GM23338 (cell line): ENCODE data around the gene POLG2.

ENCODE experiments used
- TF ChIP-seq, protein P1 (sequence below), 2 experiments: fragments of 200-600 bp in 1 of 2; sonication (generic) in 1 of 2; conservative IDR thresholded peaks; 2 replicates each; pipeline versions ENCODE4 v1.5.1 to v1.6.1; 2016 to 2017; ENCODE audit warnings: antibody characterized with exemption in 2 of 2, low read depth in 2 of 2, mild to moderate bottlenecking in 2 of 2, moderate library complexity in 1 of 2
- TF ChIP-seq, protein P2 (sequence below): IDR thresholded peaks from one replicate; pipeline ENCODE4 v1.6.1; 2018; ENCODE audit warnings: antibody characterized with exemption; ENCODE audit not compliant: unreplicated experiment

DNA sequence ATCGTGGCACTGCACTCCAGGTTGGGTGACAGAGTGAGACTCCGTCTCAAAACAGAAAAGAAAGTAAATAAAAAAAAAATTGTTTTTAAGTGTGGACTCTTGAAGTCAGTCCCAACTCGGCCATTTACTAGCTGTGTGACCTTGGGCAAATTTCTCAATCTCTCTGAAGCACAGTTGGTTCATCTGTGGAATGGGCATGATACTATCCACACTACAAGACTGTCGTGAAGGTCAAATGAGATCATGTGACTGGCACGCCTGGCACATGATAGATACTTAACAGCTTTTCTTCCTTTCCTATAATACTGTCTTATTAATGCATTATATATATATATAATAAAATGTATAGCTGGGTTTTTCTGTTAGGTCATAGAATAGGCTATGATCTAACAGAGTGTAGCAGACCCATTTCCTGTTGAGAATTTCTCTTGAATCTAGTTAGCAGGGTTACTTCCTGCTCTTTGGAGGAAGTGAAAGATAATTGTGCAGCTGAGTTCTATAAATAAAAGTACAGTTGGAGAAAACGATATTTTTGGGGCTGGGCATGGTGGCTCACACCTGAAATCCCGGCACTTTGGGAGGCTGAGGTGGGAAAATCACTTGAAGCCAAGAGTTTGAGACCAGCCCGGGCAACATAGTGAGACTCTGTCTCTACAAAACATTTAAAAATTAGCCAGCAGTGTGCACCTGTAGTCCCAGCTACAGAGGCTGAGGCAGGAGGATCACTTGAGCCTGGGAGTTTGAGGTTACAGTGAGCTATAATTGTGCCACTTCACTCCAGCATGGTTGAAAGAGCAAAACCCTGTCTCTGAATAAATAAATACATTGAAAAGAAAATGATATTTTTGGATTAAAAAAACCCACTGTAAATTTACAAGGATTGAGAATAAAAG is 40.6 kb downstream of the POLG2 start:
- TF ChIP-seq, protein P1, sequence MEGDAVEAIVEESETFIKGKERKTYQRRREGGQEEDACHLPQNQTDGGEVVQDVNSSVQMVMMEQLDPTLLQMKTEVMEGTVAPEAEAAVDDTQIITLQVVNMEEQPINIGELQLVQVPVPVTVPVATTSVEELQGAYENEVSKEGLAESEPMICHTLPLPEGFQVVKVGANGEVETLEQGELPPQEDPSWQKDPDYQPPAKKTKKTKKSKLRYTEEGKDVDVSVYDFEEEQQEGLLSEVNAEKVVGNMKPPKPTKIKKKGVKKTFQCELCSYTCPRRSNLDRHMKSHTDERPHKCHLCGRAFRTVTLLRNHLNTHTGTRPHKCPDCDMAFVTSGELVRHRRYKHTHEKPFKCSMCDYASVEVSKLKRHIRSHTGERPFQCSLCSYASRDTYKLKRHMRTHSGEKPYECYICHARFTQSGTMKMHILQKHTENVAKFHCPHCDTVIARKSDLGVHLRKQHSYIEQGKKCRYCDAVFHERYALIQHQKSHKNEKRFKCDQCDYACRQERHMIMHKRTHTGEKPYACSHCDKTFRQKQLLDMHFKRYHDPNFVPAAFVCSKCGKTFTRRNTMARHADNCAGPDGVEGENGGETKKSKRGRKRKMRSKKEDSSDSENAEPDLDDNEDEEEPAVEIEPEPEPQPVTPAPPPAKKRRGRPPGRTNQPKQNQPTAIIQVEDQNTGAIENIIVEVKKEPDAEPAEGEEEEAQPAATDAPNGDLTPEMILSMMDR (conservative IDR thresholded peaks at IDR 0.05; ENCODE audit: low read depth in 2 of 2): no peak
- TF ChIP-seq, protein P2, sequence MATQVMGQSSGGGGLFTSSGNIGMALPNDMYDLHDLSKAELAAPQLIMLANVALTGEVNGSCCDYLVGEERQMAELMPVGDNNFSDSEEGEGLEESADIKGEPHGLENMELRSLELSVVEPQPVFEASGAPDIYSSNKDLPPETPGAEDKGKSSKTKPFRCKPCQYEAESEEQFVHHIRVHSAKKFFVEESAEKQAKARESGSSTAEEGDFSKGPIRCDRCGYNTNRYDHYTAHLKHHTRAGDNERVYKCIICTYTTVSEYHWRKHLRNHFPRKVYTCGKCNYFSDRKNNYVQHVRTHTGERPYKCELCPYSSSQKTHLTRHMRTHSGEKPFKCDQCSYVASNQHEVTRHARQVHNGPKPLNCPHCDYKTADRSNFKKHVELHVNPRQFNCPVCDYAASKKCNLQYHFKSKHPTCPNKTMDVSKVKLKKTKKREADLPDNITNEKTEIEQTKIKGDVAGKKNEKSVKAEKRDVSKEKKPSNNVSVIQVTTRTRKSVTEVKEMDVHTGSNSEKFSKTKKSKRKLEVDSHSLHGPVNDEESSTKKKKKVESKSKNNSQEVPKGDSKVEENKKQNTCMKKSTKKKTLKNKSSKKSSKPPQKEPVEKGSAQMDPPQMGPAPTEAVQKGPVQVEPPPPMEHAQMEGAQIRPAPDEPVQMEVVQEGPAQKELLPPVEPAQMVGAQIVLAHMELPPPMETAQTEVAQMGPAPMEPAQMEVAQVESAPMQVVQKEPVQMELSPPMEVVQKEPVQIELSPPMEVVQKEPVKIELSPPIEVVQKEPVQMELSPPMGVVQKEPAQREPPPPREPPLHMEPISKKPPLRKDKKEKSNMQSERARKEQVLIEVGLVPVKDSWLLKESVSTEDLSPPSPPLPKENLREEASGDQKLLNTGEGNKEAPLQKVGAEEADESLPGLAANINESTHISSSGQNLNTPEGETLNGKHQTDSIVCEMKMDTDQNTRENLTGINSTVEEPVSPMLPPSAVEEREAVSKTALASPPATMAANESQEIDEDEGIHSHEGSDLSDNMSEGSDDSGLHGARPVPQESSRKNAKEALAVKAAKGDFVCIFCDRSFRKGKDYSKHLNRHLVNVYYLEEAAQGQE: no peak
